ENCODE measurements around the gene GAREM2.

The GAREM2 gene

GRCh38 chr2:26187537-26188104 lies 14.7 kb downstream of the GAREM2 start:
- DNase-seq (ENCODE audit: low read depth in 2 of 2): no peak

- no peak for DNase-seq (ENCODE audit: low read depth in 2 of 2)
Measured at GRCh38 chr2:26189123-26189522, 16.2 kb downstream of the GAREM2 start.

- no peak for DNase-seq (ENCODE audit: low read depth in 2 of 2)
Measured at GRCh38 chr2:26189751-26190150, 16.9 kb downstream of the GAREM2 start.

- DNase-seq (ENCODE audit: low read depth in 2 of 2): no peak
Measured at GRCh38 chr2:26190369-26190768, 17.5 kb downstream of the GAREM2 start.

GRCh38 chr2:26191316-26192159 lies 18.6 kb downstream of the GAREM2 start:
- DNase-seq (ENCODE audit: low read depth in 2 of 2): no peak

- DNase-seq (ENCODE audit: low read depth in 2 of 2): no peak
Measured at GRCh38 chr2:26193578-26194231, 20.8 kb downstream of the GAREM2 start.

- no peak for DNase-seq (ENCODE audit: low read depth in 2 of 2)
Measured at GRCh38 chr2:26195040-26195984, 22.4 kb downstream of the GAREM2 start.

- no peak for DNase-seq (ENCODE audit: low read depth in 2 of 2)
Measured at GRCh38 chr2:26196683-26197418, 24.0 kb downstream of the GAREM2 start.

- DNase-seq (ENCODE audit: low read depth in 2 of 2): no peak
Measured at GRCh38 chr2:26197516-26197915, 24.6 kb downstream of the GAREM2 start.

GRCh38 chr2:26202981-26203490 lies 30.1 kb downstream of the GAREM2 start:
- DNase-seq (ENCODE audit: low read depth in 2 of 2): no peak

- no peak for DNase-seq (ENCODE audit: low read depth in 2 of 2)
Measured at GRCh38 chr2:26203906-26204305, 31.0 kb downstream of the GAREM2 start.

- no peak for DNase-seq (ENCODE audit: low read depth in 2 of 2)
Measured at GRCh38 chr2:26212011-26212410, 39.1 kb downstream of the GAREM2 start.

- no peak for DNase-seq (ENCODE audit: low read depth in 2 of 2)
Measured at GRCh38 chr2:26214759-26215158, 41.9 kb downstream of the GAREM2 start.

GRCh38 chr2:26215833-26216232 lies 42.9 kb downstream of the GAREM2 start:
- no peak for DNase-seq (ENCODE audit: low read depth in 2 of 2)

- DNase-seq (ENCODE audit: low read depth in 2 of 2): no peak
Measured at GRCh38 chr2:26216587-26216986, 43.7 kb downstream of the GAREM2 start.

- no peak for DNase-seq (ENCODE audit: low read depth in 2 of 2)
Measured at GRCh38 chr2:26217720-26218119, 44.8 kb downstream of the GAREM2 start.

- DNase-seq (ENCODE audit: low read depth in 2 of 2): no peak
Measured at GRCh38 chr2:26223018-26223417, 50.1 kb downstream of the GAREM2 start.

- DNase-seq (ENCODE audit: low read depth in 2 of 2): no peak
Measured at GRCh38 chr2:26224095-26224494, 51.2 kb downstream of the GAREM2 start.

GRCh38 chr2:26229595-26229994 lies 56.7 kb downstream of the GAREM2 start:
- DNase-seq (ENCODE audit: low read depth in 2 of 2): no peak

GRCh38 chr2:26230806-26231205 lies 57.9 kb downstream of the GAREM2 start:
- no peak for DNase-seq (ENCODE audit: low read depth in 2 of 2)

- no peak for DNase-seq (ENCODE audit: low read depth in 2 of 2)
Measured at GRCh38 chr2:26235089-26235488, 62.2 kb downstream of the GAREM2 start.

Data from stimulated activated CD4-positive, alpha-beta T cell treated with anti-CD3 and anti-CD28 coated beads, Interleukin-1b, Interleukin-23, amount 100 ng/mL, for 1 hour (primary cell).